Retinal pigment epithelial cell (primary cell): ENCODE data around the gene RUNX1.

Source experiments
- DNase-seq: peaks from one replicate; pipeline ENCODE4 v3.0.0-alpha.2; 2010; ENCODE audit warnings: low read depth
- H3K4me3 ChIP-seq: 2 replicates; pipeline ENCODE4 v1.5.1; 2011; ENCODE audit warnings: mild to moderate bottlenecking, low read length, control low read depth, moderate library complexity
- CTCF ChIP-seq: conservative IDR thresholded peaks from 2 replicates; pipeline ENCODE4 v1.5.1; 2011; ENCODE audit warnings: low read depth, low read length, control low read depth, inconsistent platforms

RUNX1 gene

GRCh38 chr21:34794686-34795085 is 254.4 kb downstream of the RUNX1 start:
- H3K4me3 ChIP-seq, result no peak overlapping the region
- TF ChIP-seq CTCF, result no peak
- DNase-seq, result no peak

- DNase-seq, result no peak
- no peak for TF ChIP-seq CTCF
- no peak overlapping the region for H3K4me3 ChIP-seq
Observed at GRCh38 chr21:34793471-34793870, 255.6 kb downstream of the RUNX1 start.

- DNase-seq, result no peak
- H3K4me3 ChIP-seq, result no peak overlapping the region
- TF ChIP-seq CTCF, result no peak
Observed at GRCh38 chr21:34792504-34793089, 256.5 kb downstream of the RUNX1 start.

GRCh38 chr21:34791776-34792503 is 257.2 kb downstream of the RUNX1 start:
- no peak for DNase-seq
- no peak overlapping the region for H3K4me3 ChIP-seq
- no peak for TF ChIP-seq CTCF

GRCh38 chr21:34790834-34791233 is 258.3 kb downstream of the RUNX1 start:
- H3K4me3 ChIP-seq, result no peak overlapping the region
- TF ChIP-seq CTCF, result no peak
- no peak for DNase-seq

GRCh38 chr21:34790341-34790740 is 258.8 kb downstream of the RUNX1 start:
- no peak for DNase-seq
- TF ChIP-seq CTCF, result no peak
- H3K4me3 ChIP-seq, result no peak overlapping the region

GRCh38 chr21:34788879-34789278 is 260.2 kb downstream of the RUNX1 start:
- DNase-seq, result no peak
- TF ChIP-seq CTCF, result no peak

More at GRCh38 chr21:34788879-34789278, 260.2 kb downstream of the RUNX1 start:
- H3K4me3 ChIP-seq, result no peak overlapping the region
